ENCODE data around the gene PLD1.
"Not testable (repeated sequence)": the region's sequence is repeated elsewhere in the genome, so short reads cannot be mapped to it uniquely, and the experiment has no call there.

The PLD1 gene

GRCh38 chr3:171663805-171664204 is 146.5 kb downstream of the PLD1 start:
- no peak for DNase-seq (ENCODE audit: low read depth)

DNA sequence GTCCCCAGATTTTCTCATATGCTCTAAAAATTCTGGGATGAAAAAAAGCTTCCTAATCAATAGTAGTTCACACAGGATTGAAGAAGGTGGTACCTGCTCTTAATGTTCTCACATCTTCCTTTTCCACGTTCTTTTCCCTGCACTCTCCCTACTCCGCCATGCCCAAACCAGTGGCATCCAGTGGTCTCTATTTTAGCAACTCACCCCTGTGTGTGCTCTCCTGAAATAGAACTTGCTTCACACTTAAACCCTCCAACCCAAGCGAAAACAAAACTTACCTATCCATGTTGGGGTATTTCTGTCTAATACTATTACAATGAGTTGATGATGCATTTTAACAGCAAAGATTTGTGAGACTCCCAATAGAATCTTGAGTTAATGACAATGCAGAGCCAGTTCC is 148.8 kb downstream of the PLD1 start:
- DNase-seq (ENCODE audit: low read depth), result no peak

DNA sequence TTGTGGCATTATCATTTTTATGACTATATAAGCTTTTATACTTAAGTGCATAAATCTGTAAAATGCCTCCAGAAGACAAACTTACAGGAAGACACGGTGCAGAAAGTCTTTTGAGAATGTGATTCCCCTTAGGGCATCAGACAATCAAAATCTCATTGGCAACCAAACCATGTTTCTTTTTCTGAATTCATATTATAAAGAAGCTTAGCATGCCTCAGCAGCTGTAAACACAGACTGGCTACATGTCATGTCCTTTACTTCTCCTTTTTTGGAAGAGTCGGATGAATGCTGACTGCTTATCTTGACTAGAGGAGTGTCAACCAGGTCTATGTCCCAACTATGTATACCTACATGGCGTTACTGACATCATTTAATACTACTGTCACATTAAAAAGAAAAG is 150.1 kb downstream of the PLD1 start:
- no peak for DNase-seq (ENCODE audit: low read depth)

DNA sequence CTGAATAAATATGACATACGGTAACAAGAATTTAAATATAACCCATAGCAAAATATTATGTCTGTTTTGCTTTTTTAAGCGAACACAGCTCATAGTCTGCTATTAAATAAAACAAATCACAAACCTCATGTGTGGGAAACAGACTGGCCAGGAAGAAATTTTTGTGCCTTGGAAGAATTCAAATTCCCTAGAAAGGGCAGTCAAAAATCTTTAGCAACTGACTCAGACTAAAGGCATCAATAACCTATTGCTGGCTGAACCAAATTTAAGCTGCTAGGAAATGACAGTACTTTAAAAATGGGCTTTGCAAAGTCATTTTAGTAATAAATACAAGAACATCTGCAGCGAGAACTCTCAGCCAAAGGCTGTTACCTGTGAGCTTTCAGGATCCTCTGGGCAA is 151.4 kb downstream of the PLD1 start:
- DNase-seq (ENCODE audit: low read depth), result no peak

DNA sequence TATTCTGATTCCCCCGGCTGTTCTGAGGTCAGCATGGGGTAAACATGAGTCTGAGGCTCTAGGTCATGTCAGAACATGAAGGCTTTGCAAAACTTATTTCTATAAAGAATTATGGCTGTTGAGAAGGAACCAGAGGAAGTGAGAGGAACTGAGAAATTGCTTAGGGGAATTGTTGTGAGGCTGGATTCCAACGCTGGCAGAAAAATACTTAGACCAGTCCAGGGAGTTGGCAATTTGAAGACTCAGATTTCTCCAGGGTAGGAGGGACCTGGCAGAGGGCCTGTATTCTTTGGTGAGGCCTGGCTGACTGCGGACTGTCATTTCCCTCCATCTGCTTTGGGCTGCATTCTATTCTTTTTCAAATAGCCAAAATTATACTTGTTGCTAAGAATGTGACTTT is 155.5 kb downstream of the PLD1 start:
- DNase-seq (ENCODE audit: low read depth), result no peak

GRCh38 chr3:171654326-171654725 is 156.0 kb downstream of the PLD1 start:
- DNase-seq (ENCODE audit: low read depth), result no peak

DNA sequence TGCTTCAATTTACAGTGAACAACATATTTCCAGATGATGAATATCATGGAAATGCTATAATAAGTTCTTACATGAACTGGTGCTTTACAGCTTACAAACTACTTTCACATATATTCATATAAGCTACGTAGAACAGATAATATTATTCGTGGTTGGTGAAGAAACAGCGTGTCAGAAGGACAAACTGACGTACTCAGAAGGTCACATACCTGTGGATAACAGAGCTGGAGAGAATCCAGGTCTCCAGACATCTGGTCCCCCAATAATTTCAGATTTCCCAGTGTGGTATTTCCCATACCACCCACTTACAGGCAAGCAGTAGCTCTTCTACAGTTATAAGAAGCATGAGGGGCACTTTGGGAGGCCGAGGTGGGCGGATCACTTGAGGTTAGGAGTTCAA is 156.6 kb downstream of the PLD1 start:
- no peak for DNase-seq (ENCODE audit: low read depth)

GRCh38 chr3:171652932-171653331 is 157.4 kb downstream of the PLD1 start:
- no peak for DNase-seq (ENCODE audit: low read depth)

GRCh38 chr3:171649911-171650592 is 160.2 kb downstream of the PLD1 start:
- no peak for DNase-seq (ENCODE audit: low read depth)

- DNase-seq (ENCODE audit: low read depth), result no peak
Observed at GRCh38 chr3:171649267-171649666, 161.0 kb downstream of the PLD1 start.

GRCh38 chr3:171648069-171648468 is 162.2 kb downstream of the PLD1 start:
- no peak for DNase-seq (ENCODE audit: low read depth)

DNA sequence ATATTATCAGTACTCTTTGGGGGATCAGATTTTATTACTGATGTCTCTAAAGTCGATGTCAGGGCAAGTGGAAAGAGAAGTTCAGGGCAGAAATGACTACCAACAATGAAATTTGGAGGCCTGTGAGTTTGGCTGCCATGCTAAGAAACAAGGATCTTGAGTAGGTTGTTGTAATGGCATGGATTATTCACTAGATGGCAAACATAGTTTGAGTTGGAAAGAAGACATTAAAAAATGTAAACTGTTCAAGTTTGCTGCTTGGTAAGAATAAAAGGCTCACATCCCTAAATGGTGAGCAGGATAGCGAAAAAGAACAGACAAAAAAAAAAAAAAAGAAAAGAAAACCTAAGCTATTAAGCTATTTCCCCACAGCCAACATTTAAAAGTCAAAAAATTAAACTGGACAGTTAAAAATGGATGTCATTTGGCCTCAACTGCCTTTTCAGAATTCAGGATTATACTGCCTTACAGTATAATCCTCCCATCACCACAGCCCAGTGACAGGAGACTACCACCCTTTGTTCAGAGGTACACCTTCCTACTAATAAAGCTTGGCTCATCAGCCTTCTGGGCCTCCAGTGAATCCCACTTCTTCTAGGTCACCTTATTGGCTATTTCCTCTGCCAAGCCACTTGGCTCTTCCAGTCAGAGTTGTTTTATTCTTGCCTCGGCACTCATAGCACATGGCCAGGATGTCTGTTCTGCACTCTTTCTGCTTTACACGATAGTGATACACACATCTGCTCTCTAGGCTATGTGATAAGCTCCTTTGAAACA is 163.7 kb downstream of the PLD1 start:
- DNase-seq (ENCODE audit: low read depth), result no peak

DNA sequence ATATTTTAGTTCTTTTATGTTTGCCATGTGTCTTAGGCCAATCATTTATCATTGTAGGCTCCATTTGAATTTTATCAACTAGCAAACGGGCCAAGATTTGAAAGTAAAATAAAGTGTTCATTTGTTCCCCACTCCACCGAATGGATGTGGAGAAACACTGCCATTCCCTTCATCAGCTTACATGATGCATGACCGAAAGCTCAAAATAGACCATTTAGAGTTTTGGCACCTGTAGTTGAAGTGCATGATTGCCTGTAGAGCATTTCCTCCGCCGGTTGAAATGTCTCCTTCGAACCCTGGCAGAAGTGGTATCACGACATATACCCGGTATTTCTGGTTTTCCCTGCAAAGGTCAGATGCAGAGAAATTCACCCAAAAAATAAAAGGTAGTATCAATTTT is 165.6 kb downstream of the PLD1 start:
- no peak for DNase-seq (ENCODE audit: low read depth)

DNA sequence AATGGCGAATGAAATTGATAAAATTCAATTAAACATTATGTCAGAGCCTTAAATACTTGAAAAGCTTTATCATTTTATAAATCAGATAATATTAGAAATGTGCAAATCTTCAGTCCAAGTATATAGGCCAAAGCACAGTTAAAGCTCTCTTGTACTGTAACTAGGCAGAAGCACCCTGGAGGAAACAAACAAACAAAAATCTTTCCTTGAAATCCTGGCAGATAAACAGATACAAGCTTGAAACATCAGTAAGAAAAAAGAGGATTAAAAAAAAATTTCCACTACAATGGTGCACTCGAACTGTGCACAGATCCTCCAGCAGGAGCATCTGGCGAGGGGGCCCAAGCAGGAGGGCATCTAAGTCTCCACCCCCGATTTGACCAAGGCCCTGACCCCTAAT is 166.6 kb downstream of the PLD1 start:
- no peak for DNase-seq (ENCODE audit: low read depth)

GRCh38 chr3:171643033-171643432 is 167.2 kb downstream of the PLD1 start:
- no peak for DNase-seq (ENCODE audit: low read depth)

DNA sequence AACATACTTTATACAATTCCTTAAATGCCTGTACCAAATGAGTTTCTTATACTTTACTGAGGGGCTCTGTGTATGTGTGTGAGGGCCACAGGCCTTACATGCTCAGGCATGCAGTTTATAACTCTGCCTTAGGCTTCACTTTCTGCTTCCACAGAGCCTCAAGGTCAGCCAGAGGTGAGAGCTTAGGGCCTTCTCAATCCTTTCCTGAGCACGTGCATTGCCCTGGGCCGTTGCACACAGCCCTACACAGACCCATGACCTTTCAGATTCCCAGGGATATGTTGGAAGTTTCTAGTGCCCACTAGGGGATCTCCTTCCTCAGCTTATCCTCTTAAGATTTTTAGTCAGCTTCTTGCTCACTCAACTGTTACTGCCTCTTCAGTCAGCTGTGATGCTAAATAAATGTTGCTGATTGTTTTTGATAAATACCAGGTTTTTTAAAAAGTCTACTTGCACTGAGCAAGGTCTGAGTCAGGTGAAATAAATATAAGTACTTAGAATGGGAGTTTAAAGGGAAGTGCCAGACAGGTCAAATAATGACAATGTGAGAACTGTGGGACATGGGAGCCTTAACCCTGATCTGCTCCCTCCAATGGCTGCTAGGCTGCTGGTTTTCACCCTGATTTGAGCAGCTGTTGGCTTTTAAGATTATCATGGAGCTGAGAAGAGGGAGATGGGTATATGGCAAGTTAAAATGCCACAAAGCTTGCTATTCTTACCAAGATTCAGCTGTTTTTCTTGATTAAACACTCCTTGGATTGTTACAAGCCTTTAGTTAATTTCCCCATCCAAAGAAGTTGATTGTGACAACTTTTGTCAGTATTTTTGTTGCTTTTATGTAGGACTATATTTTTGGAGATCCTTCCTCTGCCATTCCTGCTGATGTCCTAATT is 169.5 kb downstream of the PLD1 start:
- DNase-seq (ENCODE audit: low read depth), result no peak

DNA sequence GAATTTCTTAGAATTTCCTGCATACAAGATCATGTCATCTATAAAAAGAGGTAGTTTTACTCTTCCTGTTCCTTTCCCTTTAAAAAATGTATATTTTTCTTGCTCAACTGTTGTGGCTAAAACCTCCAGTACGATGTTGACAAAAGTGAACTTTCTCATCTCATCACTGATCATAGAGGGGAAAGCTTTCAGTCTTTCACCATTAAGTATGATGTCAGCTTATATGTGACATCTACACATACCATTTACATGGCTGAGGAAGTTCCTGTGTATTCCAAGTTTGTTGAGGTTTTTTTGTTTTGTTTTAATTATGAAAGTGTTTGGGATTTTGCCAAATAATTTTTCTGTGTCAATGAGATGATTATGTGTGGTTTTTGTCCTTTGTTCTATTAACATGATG is 173.6 kb downstream of the PLD1 start:
- no peak for DNase-seq (ENCODE audit: low read depth)

GRCh38 chr3:171632766-171633165 is 177.5 kb downstream of the PLD1 start:
- no peak for DNase-seq (ENCODE audit: low read depth)

DNA sequence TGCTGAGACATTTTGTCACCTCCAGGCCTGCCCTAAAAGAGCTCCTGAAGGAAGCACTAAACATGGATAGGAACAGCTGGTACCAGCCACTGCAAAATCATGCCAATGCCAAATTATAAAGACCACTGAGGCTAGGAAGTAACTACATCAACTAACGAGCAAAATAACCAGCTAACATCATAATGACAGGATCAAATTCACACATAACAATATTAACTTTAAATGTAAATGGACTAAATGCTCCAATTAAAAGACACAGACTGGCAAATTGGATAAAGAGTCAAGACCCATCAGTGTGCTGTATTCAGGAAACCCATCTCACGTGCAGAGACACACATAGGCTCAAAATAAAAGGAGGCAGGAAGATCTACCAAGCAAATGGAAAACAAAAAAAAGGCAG is 183.5 kb downstream of the PLD1 start:
- not testable (repeated sequence) for DNase-seq (ENCODE audit: low read depth)

DNA sequence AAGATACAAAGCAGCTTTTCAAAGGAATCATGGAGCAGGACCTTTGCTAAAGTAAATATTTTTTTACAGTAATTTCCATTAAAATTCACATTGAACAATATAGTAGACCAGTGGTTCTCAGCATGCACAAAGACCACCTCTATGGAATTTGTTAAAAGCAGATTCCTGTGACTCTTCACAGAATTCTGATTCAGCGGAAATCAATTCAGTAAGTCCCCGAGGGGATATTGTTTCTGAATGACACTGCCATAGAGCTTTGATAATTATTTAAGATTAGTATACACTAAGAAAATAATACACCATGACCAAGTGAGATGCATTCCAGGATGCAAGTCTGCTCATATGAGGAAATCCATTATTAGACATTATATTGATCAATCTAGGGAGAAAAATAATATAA is 188.2 kb downstream of the PLD1 start:
- DNase-seq (ENCODE audit: low read depth), result no peak

- DNase-seq (ENCODE audit: low read depth), result no peak
Observed at GRCh38 chr3:171620825-171621434, 189.4 kb downstream of the PLD1 start.

GRCh38 chr3:171616798-171617197 is 193.5 kb downstream of the PLD1 start:
- DNase-seq (ENCODE audit: low read depth), result no peak
